Peyer's patch (tissue), 4 donors: Measurements from ENCODE around the gene PGGHG. TPM values are rescaled to one million over a fixed set of nuclear protein-coding genes. Genes with fewer than 3 reads are reported as not detected.

ENCODE experiments used
- DNase-seq, 3 donors: peaks; one replicate each; pipeline ENCODE4 v3.0.0-alpha.2; 2017 to 2019
- H3K27ac ChIP-seq, 4 donors: fragments of 200-600 bp; sonication (generic); one replicate each; pipeline ENCODE4 v1.5.1; 2016 to 2019
- H3K27me3 ChIP-seq, 2 donors: fragments of 200-600 bp; sonication (generic); one replicate each; pipeline ENCODE4 v1.5.1; 2019
- H3K36me3 ChIP-seq, 3 donors: fragments of 200-600 bp; sonication (generic); one replicate each; pipeline ENCODE4 v1.5.1; 2016 to 2019
- H3K4me1 ChIP-seq, 4 donors: fragments of 200-600 bp; sonication (generic); one replicate each; pipeline ENCODE4 v1.5.1; 2016 to 2019
- H3K4me3 ChIP-seq, 4 donors: fragments of 200-600 bp; sonication (generic); 1 replicate in 3 of 4; 2 replicates in 1 of 4; pipeline ENCODE4 v1.5.1; 2016 to 2019; ENCODE audit warnings: mild to moderate bottlenecking in 1 of 4
- H3K9me3 ChIP-seq, 4 donors: fragments of 200-600 bp; sonication (generic); one replicate each; pipeline ENCODE4 v1.5.1; 2016 to 2019; ENCODE audit warnings: mild to moderate bottlenecking in 1 of 4
- POLR2A ChIP-seq, 2 donors: fragments of 450-650 bp; IDR thresholded peaks; one replicate each; pipeline ENCODE4 v1.5.1; 2017; ENCODE audit warnings: antibody characterized with exemption in 2 of 2, mild to moderate bottlenecking in 2 of 2, moderate library complexity in 2 of 2
- total RNA-seq, 4 donors: library from RNA; depleted of rRNA; stranded (reverse); fragments of >200 nt; gene quantifications; one replicate each; pipeline ENCODE4 v1.1.0, GENCODE V29; 2016
- TF ChIP-seq, protein P1 (sequence below), 6 experiments: fragments of 450-650 bp in 4 of 6; fragments of 200-600 bp in 2 of 6; sonication (generic) in 1 of 6; IDR thresholded peaks; one replicate each; pipeline ENCODE4 v1.5.1; 2017 to 2019; ENCODE audit warnings: antibody characterized with exemption in 6 of 6, mild to moderate bottlenecking in 3 of 6, moderate library complexity in 1 of 6

PGGHG gene
- total RNA-seq, 4 donors from 2014 or later = 94.2 to 385 (median 317) TPM

DNA sequence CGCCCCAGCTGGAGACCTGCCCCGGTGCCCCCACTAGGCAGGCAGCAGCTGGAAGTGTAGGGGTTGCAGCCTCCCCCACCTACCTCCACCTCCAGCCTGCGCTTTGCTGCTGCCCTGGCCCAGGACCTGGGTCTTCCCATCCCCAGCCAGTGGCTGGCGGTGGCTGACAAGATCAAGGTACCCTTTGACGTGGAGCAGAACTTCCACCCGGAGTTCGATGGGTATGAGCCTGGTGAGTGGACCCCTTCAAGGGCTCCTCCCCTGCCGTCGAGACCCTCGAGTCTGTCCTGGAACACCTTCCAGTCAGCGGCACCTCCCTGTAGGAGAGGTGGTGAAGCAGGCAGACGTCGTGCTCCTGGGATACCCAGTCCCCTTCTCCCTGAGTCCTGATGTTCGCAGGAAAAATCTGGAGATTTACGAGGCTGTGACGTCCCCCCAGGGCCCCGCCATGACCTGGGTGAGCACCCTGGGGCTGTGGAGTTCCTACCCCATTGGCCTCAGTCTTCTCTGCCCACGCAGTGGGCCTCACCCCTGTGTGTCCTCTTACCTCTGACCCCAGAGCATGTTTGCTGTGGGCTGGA, 4.4 kb downstream of the PGGHG start:
- H3K36me3 ChIP-seq = peaks cover 0 to 21% (median 0%) of the 10 kb centered on the region in 3 donors
- peaks cover 0 to 31% (median 8%) of the 10 kb centered on the region in 4 donors for H3K4me1 ChIP-seq

DNA sequence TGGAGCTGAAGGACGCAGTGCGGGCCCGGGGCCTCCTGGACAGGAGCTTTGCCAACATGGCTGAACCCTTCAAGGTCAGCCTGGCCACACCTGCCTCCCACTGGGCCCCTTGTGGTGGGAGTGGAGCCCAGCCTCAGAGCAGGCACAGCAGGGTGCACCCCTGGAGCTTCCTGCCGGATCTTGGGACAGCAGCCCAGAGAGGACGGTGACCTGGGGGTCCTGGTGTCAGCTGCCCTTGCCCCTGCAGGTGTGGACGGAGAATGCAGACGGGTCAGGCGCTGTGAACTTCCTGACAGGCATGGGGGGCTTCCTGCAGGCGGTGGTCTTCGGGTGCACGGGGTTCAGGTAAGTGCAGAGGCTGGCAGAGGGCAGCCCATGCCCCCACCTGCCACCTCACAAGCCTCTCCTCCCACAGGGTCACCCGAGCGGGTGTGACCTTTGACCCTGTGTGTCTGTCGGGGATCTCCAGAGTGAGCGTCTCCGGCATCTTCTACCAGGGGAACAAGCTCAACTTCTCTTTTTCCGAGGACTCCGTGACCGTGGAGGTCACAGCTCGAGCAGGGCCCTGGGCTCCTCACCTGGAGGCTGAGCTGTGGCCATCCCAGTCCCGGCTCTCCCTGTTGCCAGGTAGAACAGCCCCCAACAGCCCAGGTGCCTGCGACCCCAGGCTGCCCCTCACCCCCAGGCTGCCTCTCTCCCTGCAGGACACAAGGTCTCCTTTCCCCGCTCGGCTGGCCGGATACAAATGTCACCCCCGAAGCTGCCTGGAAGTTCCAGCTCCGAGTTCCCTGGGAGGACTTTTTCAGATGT, 5.1 kb downstream of the PGGHG start:
- Histone ChIP-seq H3K27ac (no peak overlapping the region), H3K4me1 (peaks cover 0 to 34% (median 8%) of the 10 kb centered on the region in 4 donors), H3K4me3 (no peak overlapping the region), H3K27me3 (no peaks in the 10 kb centered on the region), H3K9me3 (no peaks in the 10 kb centered on the region), H3K36me3 (peaks cover 0 to 21% (median 0%) of the 10 kb centered on the region in 3 donors)
- TF ChIP-seq POLR2A (IDR thresholded peaks at IDR 0.05) = no peak
- TF ChIP-seq, protein P1, sequence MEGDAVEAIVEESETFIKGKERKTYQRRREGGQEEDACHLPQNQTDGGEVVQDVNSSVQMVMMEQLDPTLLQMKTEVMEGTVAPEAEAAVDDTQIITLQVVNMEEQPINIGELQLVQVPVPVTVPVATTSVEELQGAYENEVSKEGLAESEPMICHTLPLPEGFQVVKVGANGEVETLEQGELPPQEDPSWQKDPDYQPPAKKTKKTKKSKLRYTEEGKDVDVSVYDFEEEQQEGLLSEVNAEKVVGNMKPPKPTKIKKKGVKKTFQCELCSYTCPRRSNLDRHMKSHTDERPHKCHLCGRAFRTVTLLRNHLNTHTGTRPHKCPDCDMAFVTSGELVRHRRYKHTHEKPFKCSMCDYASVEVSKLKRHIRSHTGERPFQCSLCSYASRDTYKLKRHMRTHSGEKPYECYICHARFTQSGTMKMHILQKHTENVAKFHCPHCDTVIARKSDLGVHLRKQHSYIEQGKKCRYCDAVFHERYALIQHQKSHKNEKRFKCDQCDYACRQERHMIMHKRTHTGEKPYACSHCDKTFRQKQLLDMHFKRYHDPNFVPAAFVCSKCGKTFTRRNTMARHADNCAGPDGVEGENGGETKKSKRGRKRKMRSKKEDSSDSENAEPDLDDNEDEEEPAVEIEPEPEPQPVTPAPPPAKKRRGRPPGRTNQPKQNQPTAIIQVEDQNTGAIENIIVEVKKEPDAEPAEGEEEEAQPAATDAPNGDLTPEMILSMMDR (IDR thresholded peaks at IDR 0.05) = no peak
- DNase-seq = peak in 1 of 3 donors; percentile 46

More for the DNA sequence above, 4.4 kb downstream of the PGGHG start:
- H3K27ac ChIP-seq = no peak overlapping the region
- no peak for DNase-seq
- H3K4me3 ChIP-seq = no peak overlapping the region
- H3K9me3 ChIP-seq = no peaks in the 10 kb centered on the region
- H3K27me3 ChIP-seq = no peaks in the 10 kb centered on the region
- TF ChIP-seq POLR2A (IDR thresholded peaks at IDR 0.05) = no peak
- TF ChIP-seq, protein P1 (IDR thresholded peaks at IDR 0.05) = no peak

DNA sequence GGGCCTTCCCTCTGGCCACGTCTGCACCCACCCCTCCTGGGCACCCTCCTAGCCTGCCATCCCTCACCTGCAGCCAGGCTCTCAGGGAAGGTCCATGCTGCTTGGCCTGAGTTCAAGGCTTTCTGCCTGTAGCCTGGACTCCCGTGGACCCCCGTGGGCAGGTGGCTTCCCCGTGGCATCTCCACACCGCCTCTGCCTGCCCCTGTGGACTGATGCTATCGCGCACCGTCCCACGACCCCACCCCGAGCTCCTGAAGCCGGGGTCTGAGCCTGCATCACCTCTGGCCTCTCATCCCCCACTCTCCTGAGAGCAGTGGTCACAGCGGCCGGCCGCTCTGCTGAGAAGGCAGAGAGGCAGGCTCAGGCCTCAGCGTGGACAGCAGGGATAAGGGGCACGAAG, 5.9 kb downstream of the PGGHG start:
- peak in 1 of 3 donors; percentile 46 for DNase-seq

DNA sequence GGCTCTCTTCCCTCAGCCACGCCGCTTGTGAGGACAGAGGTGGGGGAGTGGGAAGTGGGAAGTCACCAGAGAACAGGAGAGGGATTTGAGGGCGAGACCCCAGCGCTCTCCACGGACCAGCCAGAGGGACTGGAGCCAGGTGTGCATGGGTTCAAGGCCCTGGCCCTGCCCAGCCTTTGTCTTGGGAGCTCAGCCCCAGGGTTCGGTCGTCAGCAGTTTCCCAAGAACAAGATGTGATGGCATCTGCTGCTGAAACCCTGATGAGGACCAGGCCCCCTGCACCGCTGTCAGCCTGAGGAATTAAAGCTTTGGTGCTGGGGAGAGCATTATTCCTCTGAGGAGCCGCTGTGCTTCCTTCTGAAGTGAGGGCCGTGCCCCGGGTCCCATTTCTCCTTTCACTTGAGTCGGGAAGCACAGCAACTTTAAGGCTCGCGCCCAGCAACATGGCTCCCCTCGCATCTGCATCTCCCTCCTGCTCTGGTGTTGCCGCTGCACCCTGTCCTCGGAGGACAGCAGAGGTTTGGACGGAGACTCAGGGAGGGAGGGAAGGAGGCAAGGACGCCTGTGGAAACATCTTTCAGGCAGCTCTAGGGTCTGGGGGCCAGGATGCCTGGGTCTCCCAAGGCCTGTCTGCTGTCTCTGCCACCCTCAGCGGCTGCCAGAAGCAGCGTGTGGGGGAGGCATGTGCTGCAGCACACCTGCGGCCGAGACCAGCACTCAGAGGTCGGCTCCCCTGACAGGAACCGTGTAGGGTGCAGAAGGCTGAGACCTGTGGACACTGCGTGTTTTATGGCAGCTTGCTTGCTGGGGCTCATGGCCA, 6.6 kb downstream of the PGGHG start:
- Histone ChIP-seq H3K27me3 (peaks cover 0 to 9% of the 10 kb centered on the region in 2 donors), H3K9me3 (no peaks in the 10 kb centered on the region), H3K4me3 (no peak overlapping the region), H3K4me1 (peaks cover 0 to 28% (median 5%) of the 10 kb centered on the region in 4 donors), H3K36me3 (peaks cover 0 to 21% (median 0%) of the 10 kb centered on the region in 3 donors), H3K27ac (no peak overlapping the region)
- peak in 1 of 3 donors; percentile 45 for DNase-seq
- TF ChIP-seq, protein P1 (IDR thresholded peaks at IDR 0.05) = no peak
- no peak for TF ChIP-seq POLR2A (IDR thresholded peaks at IDR 0.05)

More for the DNA sequence above, 5.9 kb downstream of the PGGHG start:
- H3K27ac ChIP-seq = no peak overlapping the region
- peaks cover 0 to 21% (median 0%) of the 10 kb centered on the region in 3 donors for H3K36me3 ChIP-seq
- peaks cover 0 to 7% of the 10 kb centered on the region in 2 donors for H3K27me3 ChIP-seq
- no peak for TF ChIP-seq POLR2A (IDR thresholded peaks at IDR 0.05)
- TF ChIP-seq, protein P1 (IDR thresholded peaks at IDR 0.05) = no peak
- no peaks in the 10 kb centered on the region for H3K9me3 ChIP-seq
- no peak overlapping the region for H3K4me3 ChIP-seq
- peaks cover 0 to 28% (median 7%) of the 10 kb centered on the region in 4 donors for H3K4me1 ChIP-seq
